HepG2 (cell line): ENCODE results near the gene ADCY9. TPM values are rescaled to one million over a fixed set of nuclear protein-coding genes. Genes with fewer than 3 reads are reported as not detected.

ENCODE experiments used
- EHMT2 ChIP-seq: fragments of 200-600 bp; sonication (generic); IDR thresholded peaks from 2 replicates; pipeline ENCODE4 v1.7.0; 2017; ENCODE audit warnings: antibody characterized with exemption, low read depth, low read length, borderline replicate concordance
- NKX3-1 ChIP-seq: sonication (generic); formaldehyde crosslinking; IDR thresholded peaks from 2 replicates; pipeline ENCODE4 v1.5.0; 2020; ENCODE audit warnings: missing genetic modification reagents
- NR2F2 ChIP-seq: IDR thresholded peaks from 2 replicates; pipeline ENCODE4 v1.6.1; 2012; ENCODE audit warnings: low read depth, inconsistent platforms, borderline replicate concordance
- PHF21A ChIP-seq: sonication (generic); formaldehyde crosslinking; IDR thresholded peaks from 2 replicates; pipeline ENCODE4 v1.5.0; 2020; ENCODE audit warnings: mild to moderate bottlenecking, missing genetic modification reagents
- RAD21 ChIP-seq: fragments of 450-650 bp; formaldehyde crosslinking; IDR thresholded peaks from 2 replicates; pipeline ENCODE4 v1.5.0; 2020; ENCODE audit warnings: mild to moderate bottlenecking
- RFX1 ChIP-seq: fragments of 450-650 bp; IDR thresholded peaks from 2 replicates; pipeline ENCODE4 v1.6.1; 2017
- SATB2 ChIP-seq: sonication (generic); formaldehyde crosslinking; IDR thresholded peaks from 2 replicates; pipeline ENCODE4 v1.5.0; 2020; ENCODE audit warnings: missing genetic modification reagents
- SMAD9 ChIP-seq: sonication (generic); formaldehyde crosslinking; IDR thresholded peaks from 2 replicates; pipeline ENCODE4 v1.5.1; 2020; ENCODE audit warnings: mild to moderate bottlenecking, missing genetic modification reagents
- SRSF4 ChIP-seq: fragments of 200-400 bp; formaldehyde crosslinking; IDR thresholded peaks from one replicate; pipeline ENCODE4 v1.6.1; 2018; ENCODE audit warnings: mild to moderate bottlenecking, low read depth, low read length, moderate library complexity; ENCODE audit not compliant: poor library complexity, severe bottlenecking
- ZBTB34 ChIP-seq: sonication (generic); formaldehyde crosslinking; IDR thresholded peaks from 2 replicates; pipeline ENCODE4 v1.8.0; 2022; ENCODE audit warnings: mild to moderate bottlenecking, missing genetic modification reagents
- ZNF274 ChIP-seq: sonication (generic); formaldehyde crosslinking; IDR thresholded peaks from 2 replicates; pipeline ENCODE4 v1.5.1; 2020; ENCODE audit warnings: mild to moderate bottlenecking, missing genetic modification reagents
- ZNF609 ChIP-seq: sonication (generic); formaldehyde crosslinking; IDR thresholded peaks from 2 replicates; pipeline ENCODE4 v1.4.0; 2020; ENCODE audit warnings: mild to moderate bottlenecking, missing genetic modification reagents, borderline replicate concordance
- ZNF646 ChIP-seq: sonication (generic); formaldehyde crosslinking; IDR thresholded peaks from 2 replicates; pipeline ENCODE4 v1.9.0; 2021; ENCODE audit warnings: mild to moderate bottlenecking, missing genetic modification reagents
- ZNF770 ChIP-seq: sonication (generic); formaldehyde crosslinking; IDR thresholded peaks from 2 replicates; pipeline ENCODE4 v1.5.0; 2020; ENCODE audit warnings: mild to moderate bottlenecking, missing genetic modification reagents
- polyA plus RNA-seq, 8 experiments: library from polyadenylated mRNA; depleted of rRNA in 3 of 8; stranded (reverse) in 7 of 8; unstranded in 1 of 8; fragments of >200 nt; fragmentation: Illumina TruSeq in 4 of 8; extraction: Trizol in 4 of 8; gene quantifications; 2 replicates each; pipeline versions ENCODE4 v1.2.1 to v1.2.3, GENCODE V29; 2011 to 2016; ENCODE audit warnings: low read depth in 4 of 8, missing spikeins in 1 of 8, mixed read lengths in 1 of 8; ENCODE audit not compliant: insufficient read depth in 1 of 8
- total RNA-seq, 5 experiments: library from RNA; depleted of rRNA; stranded (reverse); fragments of >200 nt; fragmentation: Illumina TruSeq; extraction: Trizol; gene quantifications; 2 replicates each; pipeline ENCODE4 v1.2.3, GENCODE V29; 2016; ENCODE audit warnings: low read depth in 1 of 5

Gene ADCY9
- total and polyA plus RNA-seq, 2 of the 13 experiments (the other 11 are each of a cell fraction or from before 2014, with no cell fraction given): 11.2 to 13.9 TPM

- no peak for TF ChIP-seq ZNF646
- TF ChIP-seq EHMT2: no peak
- TF ChIP-seq SRSF4: no peak
- TF ChIP-seq PHF21A (CRISPR knock-in tag): no peak
- no peak for TF ChIP-seq RFX1
- TF ChIP-seq ZNF609 (CRISPR knock-in tag): peak; percentile 65; the same call in 1 of the 2 replicates
- no peak for TF ChIP-seq RAD21
- no peak for TF ChIP-seq NR2F2
- 0 out of 2 replicates have a peak, but pooled peaks have one; percentile 38 for TF ChIP-seq ZNF274 (CRISPR knock-in tag)
- TF ChIP-seq NKX3-1 (CRISPR knock-in tag): no peak
- TF ChIP-seq SATB2 (CRISPR knock-in tag): no peak
- 0 out of 2 replicates have a peak, but pooled peaks have one; percentile 27 for TF ChIP-seq ZNF770 (CRISPR knock-in tag)
- TF ChIP-seq ZBTB34: no peak
- no peak for TF ChIP-seq SMAD9 (CRISPR knock-in tag)
Observed at GRCh38 chr16:4021070-4021779, 95.0 kb downstream of the ADCY9 start (continued).
